Stimulated activated CD8-positive, alpha-beta memory T cell treated with anti-CD3 and anti-CD28 coated beads, Interleukin-4, amount 100 ng/mL, for 24 hours (primary cell): Measurements from ENCODE around the gene RACK1.
"Not testable (repeated sequence)": the region's sequence is repeated elsewhere in the genome, so short reads cannot be mapped to it uniquely, and the experiment has no call there.

ENCODE experiments used
- DNase-seq: peaks from one replicate; pipeline ENCODE4 v3.0.0-alpha.2; 2020; ENCODE audit warnings: low read depth

RACK1 gene

DNA sequence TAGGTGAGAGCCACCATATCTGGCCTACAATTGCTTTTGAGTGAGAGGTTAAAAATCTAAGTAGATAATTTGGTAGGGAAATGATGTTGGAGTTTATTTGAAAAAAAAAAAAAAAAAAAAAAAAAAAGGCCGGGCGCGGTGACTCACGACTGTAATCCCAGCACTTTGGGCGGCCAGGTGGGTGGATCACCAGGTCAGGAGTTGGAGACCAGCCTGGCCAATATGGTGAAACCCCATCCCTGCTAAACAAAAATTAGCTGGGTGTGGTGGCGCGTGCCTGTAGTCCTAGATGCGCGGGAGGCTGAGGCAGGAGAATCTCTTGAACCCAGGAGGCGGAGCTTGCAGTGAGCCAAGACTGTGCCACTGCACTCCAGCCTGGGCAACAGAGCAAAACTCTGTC lies 29.5 kb downstream of the RACK1 start:
- not testable (repeated sequence) for DNase-seq

GRCh38 chr5:181212934-181213333 lies 30.8 kb downstream of the RACK1 start:
- DNase-seq, result no peak

GRCh38 chr5:181212080-181212479 lies 31.6 kb downstream of the RACK1 start:
- DNase-seq, result no peak

- DNase-seq, result no peak
These were observed 32.5 kb downstream of the RACK1 start for GRCh38 chr5:181211208-181211607.

DNA sequence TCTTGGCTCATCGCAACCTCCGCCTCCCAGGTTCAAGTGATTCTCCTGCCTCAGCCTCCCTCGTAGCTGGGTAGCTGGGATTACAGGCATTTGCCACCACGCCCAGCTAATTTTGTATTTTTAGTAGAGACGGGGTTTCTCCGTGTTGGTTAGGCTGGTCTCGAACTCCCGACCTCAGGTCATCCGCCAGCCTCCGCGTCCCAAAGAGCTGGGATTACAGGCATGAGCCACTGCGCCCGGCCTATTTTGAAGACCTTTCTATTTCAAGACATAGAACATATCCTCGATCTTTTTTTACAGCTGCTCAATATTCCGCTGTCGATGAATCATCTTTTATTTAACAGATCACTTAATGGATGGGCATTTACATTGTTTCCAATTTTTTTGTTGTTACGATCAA lies 33.0 kb downstream of the RACK1 start:
- not testable (repeated sequence) for DNase-seq

DNA sequence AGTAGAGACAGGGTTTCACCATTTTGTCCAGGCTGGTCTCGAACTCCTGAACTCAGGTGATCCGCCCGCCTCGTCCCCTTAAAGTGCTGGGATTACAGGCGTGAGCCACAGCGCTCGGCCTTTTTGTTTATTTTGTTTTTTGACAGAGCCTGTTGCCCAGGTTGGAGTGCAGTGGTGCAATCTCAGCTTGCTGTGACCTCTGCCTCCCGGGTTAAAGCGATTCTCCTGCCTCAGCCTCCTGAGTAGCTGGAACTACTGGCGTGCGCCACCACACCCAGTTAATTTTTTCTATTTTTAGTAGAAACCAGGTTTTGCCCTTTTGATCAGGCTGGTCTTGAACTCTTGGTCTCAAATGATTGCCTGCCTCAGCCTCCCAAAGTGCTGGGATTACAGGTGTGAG lies 33.6 kb downstream of the RACK1 start:
- DNase-seq, result not testable (repeated sequence)

GRCh38 chr5:181209006-181209405 lies 34.7 kb downstream of the RACK1 start:
- DNase-seq, result not testable (repeated sequence)

GRCh38 chr5:181207960-181208253 lies 35.8 kb downstream of the RACK1 start:
- no peak for DNase-seq

DNA sequence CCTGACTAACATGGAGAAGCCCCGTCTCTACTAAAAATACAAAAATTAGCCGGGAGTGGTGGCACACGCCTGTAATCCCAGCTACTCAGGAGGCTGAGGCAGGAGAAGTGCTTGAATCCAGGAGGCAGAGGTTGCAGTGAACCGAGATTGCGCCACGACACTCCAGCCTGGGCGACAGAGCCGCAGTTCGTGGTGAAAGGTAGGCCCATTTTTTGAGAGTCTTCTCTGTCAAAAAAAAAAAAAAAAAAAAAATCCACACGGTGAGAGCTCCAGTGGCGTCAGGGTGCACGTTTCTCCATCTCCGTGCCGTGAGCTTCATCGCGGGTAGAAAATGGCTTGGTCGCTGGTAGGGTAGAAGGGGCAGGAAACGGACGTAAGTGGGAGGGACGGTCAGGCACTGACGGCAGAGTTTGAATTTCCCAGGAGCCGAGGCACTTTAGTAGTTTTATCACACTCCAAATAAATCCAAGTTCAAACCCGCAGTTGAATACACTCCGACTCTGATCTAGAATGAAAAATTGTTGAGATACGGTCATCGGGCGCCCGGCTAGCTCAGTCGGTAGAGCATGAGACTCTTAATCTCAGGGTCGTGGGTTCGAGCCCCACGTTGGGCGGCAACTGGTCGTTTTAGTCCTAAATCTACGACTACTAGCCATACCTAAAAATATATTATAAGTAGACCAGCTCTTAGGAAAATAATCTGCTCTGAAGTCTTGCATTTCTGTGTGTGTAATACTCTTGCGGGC lies 36.3 kb downstream of the RACK1 start:
- peak; percentile 76 for DNase-seq

GRCh38 chr5:181205761-181206649 lies 37.7 kb downstream of the RACK1 start:
- no peak for DNase-seq

- no peak for DNase-seq
These were observed 38.6 kb downstream of the RACK1 start, which contains the start of gene TRIM7 for GRCh38 chr5:181204826-181205760. Gene TRIM7, minus strand, starts transcription at chr5:181205196. Its CDS starts 86 bp downstream, at chr5:181205110.

GRCh38 chr5:181204113-181204825 lies 39.4 kb downstream of the RACK1 start:
- no peak for DNase-seq

DNA sequence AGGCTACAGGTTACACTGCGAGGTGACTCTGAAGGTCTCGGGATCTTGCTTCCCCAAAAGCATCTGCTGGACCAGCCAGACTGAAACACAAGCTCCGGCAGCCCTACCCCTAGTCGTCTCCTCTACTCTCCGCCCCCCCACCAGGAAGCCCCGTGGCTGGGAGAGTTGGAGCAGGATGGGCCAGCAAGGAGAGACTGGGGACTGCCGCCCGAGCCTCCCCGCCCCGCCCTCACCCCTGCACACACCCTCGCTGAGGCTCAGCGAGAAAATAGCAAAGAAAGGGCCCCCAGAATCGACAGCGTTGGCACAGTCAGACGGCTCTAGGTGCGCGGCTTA lies 40.0 kb downstream of the RACK1 start:
- DNase-seq, result no peak

GRCh38 chr5:181203093-181203711 lies 40.5 kb downstream of the RACK1 start:
- DNase-seq, result no peak

- no peak for DNase-seq
These were observed 42.9 kb downstream of the RACK1 start for GRCh38 chr5:181200816-181201215.

DNA sequence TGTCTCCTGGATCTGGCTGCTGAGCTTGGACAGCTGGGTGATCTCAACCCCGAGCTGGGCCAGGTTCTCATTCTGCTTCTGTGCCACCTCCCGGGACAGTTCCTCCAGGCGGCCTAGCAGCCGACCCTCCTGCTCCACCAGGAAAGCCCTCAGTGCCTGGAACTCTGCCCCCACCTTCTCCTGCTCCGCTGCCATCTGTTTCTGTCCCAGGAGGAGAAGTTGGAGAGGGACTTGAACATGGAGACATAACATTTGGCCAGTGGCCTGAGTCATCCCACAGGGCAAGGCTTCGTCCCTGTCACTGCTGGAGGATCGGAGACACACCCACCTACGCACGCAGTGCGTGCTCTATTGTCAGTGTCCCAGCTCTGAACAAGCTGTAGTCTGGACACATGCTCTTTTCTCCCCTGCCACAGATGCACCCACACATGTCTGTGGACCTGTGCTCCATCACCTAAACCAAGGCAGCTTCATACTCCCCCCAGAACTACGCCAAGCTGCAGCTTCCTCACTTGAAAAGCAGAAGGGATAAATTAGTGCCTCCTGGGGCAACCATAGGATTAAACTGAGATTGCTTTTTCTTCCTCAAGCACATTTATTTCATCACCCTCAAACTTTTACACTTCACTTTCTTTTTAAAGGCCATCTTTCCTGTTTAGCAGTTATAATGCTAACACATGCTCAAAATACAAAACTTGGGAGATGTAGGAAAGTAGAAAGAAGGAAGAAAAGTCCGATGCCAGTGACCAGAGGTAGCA lies 43.6 kb downstream of the RACK1 start:
- no peak for DNase-seq

DNA sequence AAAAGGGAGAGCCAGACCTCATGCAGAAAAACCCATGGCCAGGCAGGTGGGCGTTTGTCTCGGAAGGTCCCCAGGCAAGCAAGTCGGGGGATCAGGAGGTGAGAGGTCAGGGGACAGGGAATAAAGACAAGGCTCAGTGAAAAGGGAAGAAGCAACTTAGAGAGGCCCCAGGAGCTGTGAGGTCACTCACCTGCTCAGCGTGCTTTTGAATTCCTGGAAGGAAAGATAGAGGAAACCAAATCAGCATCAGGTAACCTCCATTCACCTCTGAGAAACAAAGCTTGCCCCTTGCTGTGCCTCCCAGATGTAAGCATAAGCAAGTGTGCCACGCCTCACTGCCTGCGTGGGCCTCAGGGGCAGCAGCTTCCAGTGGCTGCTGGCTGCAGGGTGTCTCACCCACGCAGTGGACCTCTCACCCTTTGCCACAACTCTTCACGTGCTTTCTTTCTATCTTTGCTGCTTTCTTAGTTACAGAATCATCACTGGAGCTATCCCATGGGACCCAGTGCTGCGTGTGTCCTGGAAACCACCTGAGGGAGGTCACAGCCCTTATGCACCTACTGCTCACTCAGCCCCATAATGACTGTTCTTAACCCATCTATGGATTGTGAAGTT lies 44.7 kb downstream of the RACK1 start:
- no peak for DNase-seq

GRCh38 chr5:181198106-181198685 lies 45.5 kb downstream of the RACK1 start:
- DNase-seq, result no peak

GRCh38 chr5:181197326-181197951 lies 46.3 kb downstream of the RACK1 start:
- no peak for DNase-seq
